Gastroesophageal sphincter (tissue), 3 donors: ENCODE results near the gene ENTHD1.

Source experiments
- CTCF ChIP-seq, 4 experiments: fragments of 200-600 bp in 2 of 4; fragments of 450-650 bp in 2 of 4; sonication (generic) in 1 of 4; IDR thresholded peaks; one replicate each; pipeline ENCODE4 v1.5.1; 2017 to 2019; ENCODE audit warnings: antibody characterized with exemption in 4 of 4, mild to moderate bottlenecking in 2 of 4, moderate library complexity in 2 of 4
- EP300 ChIP-seq: sonication (generic); formaldehyde crosslinking; IDR thresholded peaks from one replicate; pipeline ENCODE4 v1.6.1; 2017; ENCODE audit warnings: antibody characterized with exemption, mild to moderate bottlenecking
- POLR2A ChIP-seq, 2 donors: fragments of 450-650 bp; IDR thresholded peaks; one replicate each; pipeline ENCODE4 v1.6.1; 2017; ENCODE audit warnings: antibody characterized with exemption in 2 of 2, mild to moderate bottlenecking in 2 of 2, moderate library complexity in 1 of 2

GRCh38 chr22:39724390-39724789 is 169.2 kb downstream of the ENTHD1 start:
- TF ChIP-seq EP300 (no peak), CTCF (IDR thresholded peaks at IDR 0.05) (no peak), POLR2A (IDR thresholded peaks at IDR 0.05) (no peak)
